Lower lobe of right lung (tissue), 2 donors: Measurements from ENCODE around the gene ARRDC5. TPM values are rescaled to one million over a fixed set of nuclear protein-coding genes. Genes with fewer than 3 reads are reported as not detected.
"Not testable (repeated sequence)": the region's sequence is repeated elsewhere in the genome, so short reads cannot be mapped to it uniquely, and the experiment has no call there.

Experiments used
- ATAC-seq, 2 donors: fragments of 200-7000 bp; cut with Tn5 transposase; one replicate each; pipeline ENCODE4 v1.9.1; 2020 to 2022; ENCODE audit warnings: mild to moderate bottlenecking in 2 of 2, moderate library complexity in 2 of 2
- DNase-seq: peaks from one replicate; pipeline ENCODE4 v3.0.0-alpha.2; 2020
- H3K27ac ChIP-seq: fragments of 200-600 bp; one replicate; pipeline ENCODE4 v1.8.0; 2022
- H3K27me3 ChIP-seq: fragments of 200-600 bp; one replicate; pipeline ENCODE4 v1.8.0; 2022; ENCODE audit warnings: low read depth
- H3K36me3 ChIP-seq: fragments of 200-600 bp; one replicate; pipeline ENCODE4 v1.8.0; 2022; ENCODE audit warnings: mild to moderate bottlenecking
- H3K4me1 ChIP-seq: fragments of 200-600 bp; one replicate; pipeline ENCODE4 v1.8.0; 2022
- H3K4me3 ChIP-seq: fragments of 200-600 bp; one replicate; pipeline ENCODE4 v1.8.0; 2022; ENCODE audit warnings: mild to moderate bottlenecking
- H3K9me3 ChIP-seq: fragments of 200-600 bp; one replicate; pipeline ENCODE4 v1.8.0; 2022
- CTCF ChIP-seq: fragments of 200-600 bp; IDR thresholded peaks from one replicate; pipeline ENCODE4 v1.8.0; 2022; ENCODE audit warnings: antibody characterized with exemption, mild to moderate bottlenecking
- intact Hi-C: fragments of 100-400 bp; cut with DNase I; formaldehyde crosslinking; loops from one replicate; pipeline ENCODE4 v1.11.0; 2022
- long read RNA-seq: library from polyadenylated mRNA; unstranded; transcript quantifications from one replicate; pipeline ENCODE4 v2.0.0, GENCODE V29; 2021
- total RNA-seq: library from RNA; stranded (reverse); fragmentation: NEBNext Ultra II Directional; extraction: Animal tissue kit (Norgen Biotek cat#: 25700); gene quantifications from one replicate; pipeline ENCODE4 v1.2.1, GENCODE V29; 2021
- donor health status: DM: no; HTN: yes; CAD: no; lungs with severe emphysema.

Gene ARRDC5
- 0.83 TPM for total RNA-seq
- long read RNA-seq: 0 reads

DNA sequence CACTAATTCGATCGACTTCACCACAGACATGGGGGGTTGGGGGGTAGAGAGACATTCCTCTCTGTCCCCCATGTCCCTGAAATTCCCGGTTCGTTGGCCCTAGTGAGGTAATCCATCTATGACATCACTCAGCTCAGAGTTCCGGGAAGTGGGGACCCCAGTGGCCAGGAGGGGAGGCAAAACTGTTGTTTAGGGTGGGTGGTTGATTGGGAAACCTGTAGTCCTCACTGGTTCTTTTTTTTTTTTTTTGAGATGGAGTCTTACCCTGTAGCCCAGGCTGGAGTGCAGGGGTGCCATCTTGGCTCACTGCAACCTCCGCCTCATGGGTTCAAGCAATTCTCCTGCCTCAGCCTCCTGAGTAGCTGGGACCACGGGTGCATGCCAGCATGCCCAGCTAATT lies at the start of gene ARRDC5:
ARRDC5 (minus strand) TSS at position 101 of the 400 bp plus-strand sequence; CDS start at position 30, 71 bp downstream.
- H3K4me3 ChIP-seq: no peak within 1 kb of the TSS
- H3K9me3 ChIP-seq: no peaks in the 10 kb centered on the region
- no peaks in the 10 kb centered on the region for H3K27me3 ChIP-seq
- TF ChIP-seq CTCF: no peak
- H3K36me3 ChIP-seq: no peaks in the 10 kb centered on the region
- H3K27ac ChIP-seq: no peak within 1 kb of the TSS
- intact Hi-C loops: no loop called here
- H3K4me1 ChIP-seq: no peaks in the 10 kb centered on the region
- ATAC-seq: no peak
- no peak for DNase-seq

GRCh38 chr19:4951656-4952055 lies 49.0 kb upstream of the ARRDC5 start:
- H3K36me3 ChIP-seq: no peaks in the 10 kb centered on the region
- no peak overlapping the region for H3K4me3 ChIP-seq
- H3K27ac ChIP-seq: no peak overlapping the region
- H3K9me3 ChIP-seq: no peaks in the 10 kb centered on the region
- TF ChIP-seq CTCF: no peak
- no peaks in the 10 kb centered on the region for H3K4me1 ChIP-seq
- intact Hi-C loops: no loop called here
- no peaks in the 10 kb centered on the region for H3K27me3 ChIP-seq
- no peak for ATAC-seq
- no peak for DNase-seq

GRCh38 chr19:4950650-4951049 lies 48.0 kb upstream of the ARRDC5 start:
- intact Hi-C loops, H3K4me1 ChIP-seq, H3K27me3 ChIP-seq, DNase-seq, H3K9me3 ChIP-seq, H3K36me3 ChIP-seq, H3K4me3 ChIP-seq, H3K27ac ChIP-seq: not testable (repeated sequence)
- ATAC-seq: peak; percentile 21 to 42

- intact Hi-C loops, H3K27me3 ChIP-seq, H3K9me3 ChIP-seq, H3K27ac ChIP-seq, DNase-seq, H3K4me1 ChIP-seq, H3K4me3 ChIP-seq, H3K36me3 ChIP-seq: not testable (repeated sequence)
- peak in 1 of 2 donors; percentile 9 for ATAC-seq
These were observed 39.0 kb upstream of the ARRDC5 start for GRCh38 chr19:4941638-4942169.

- Histone ChIP-seq H3K27me3 (no peaks in the 10 kb centered on the region), H3K9me3 (no peaks in the 10 kb centered on the region), H3K27ac (no peak overlapping the region), H3K4me3 (no peak overlapping the region), H3K4me1 (no peaks in the 10 kb centered on the region), H3K36me3 (no peaks in the 10 kb centered on the region)
- ATAC-seq (no peak), DNase-seq (no peak)
- TF ChIP-seq CTCF: no peak
- intact Hi-C loops: no loop called here
These were observed 36.8 kb upstream of the ARRDC5 start for GRCh38 chr19:4939466-4939865.

- intact Hi-C loops, H3K9me3 ChIP-seq, H3K27me3 ChIP-seq, H3K36me3 ChIP-seq, H3K4me3 ChIP-seq, H3K27ac ChIP-seq, DNase-seq, ATAC-seq, H3K4me1 ChIP-seq: not testable (repeated sequence)
These were observed 35.8 kb upstream of the ARRDC5 start for GRCh38 chr19:4938461-4938860.

GRCh38 chr19:4937060-4937459 lies 34.4 kb upstream of the ARRDC5 start:
- Histone ChIP-seq H3K4me1 (no peaks in the 10 kb centered on the region), H3K4me3 (no peak overlapping the region), H3K27ac (no peak overlapping the region), H3K9me3 (no peaks in the 10 kb centered on the region), H3K36me3 (no peaks in the 10 kb centered on the region), H3K27me3 (no peaks in the 10 kb centered on the region)
- intact Hi-C loops: no loop called here
- ATAC-seq (no peak), DNase-seq (no peak)
- TF ChIP-seq CTCF: no peak
